ENCODE data around the gene SSC4D.

DNA sequence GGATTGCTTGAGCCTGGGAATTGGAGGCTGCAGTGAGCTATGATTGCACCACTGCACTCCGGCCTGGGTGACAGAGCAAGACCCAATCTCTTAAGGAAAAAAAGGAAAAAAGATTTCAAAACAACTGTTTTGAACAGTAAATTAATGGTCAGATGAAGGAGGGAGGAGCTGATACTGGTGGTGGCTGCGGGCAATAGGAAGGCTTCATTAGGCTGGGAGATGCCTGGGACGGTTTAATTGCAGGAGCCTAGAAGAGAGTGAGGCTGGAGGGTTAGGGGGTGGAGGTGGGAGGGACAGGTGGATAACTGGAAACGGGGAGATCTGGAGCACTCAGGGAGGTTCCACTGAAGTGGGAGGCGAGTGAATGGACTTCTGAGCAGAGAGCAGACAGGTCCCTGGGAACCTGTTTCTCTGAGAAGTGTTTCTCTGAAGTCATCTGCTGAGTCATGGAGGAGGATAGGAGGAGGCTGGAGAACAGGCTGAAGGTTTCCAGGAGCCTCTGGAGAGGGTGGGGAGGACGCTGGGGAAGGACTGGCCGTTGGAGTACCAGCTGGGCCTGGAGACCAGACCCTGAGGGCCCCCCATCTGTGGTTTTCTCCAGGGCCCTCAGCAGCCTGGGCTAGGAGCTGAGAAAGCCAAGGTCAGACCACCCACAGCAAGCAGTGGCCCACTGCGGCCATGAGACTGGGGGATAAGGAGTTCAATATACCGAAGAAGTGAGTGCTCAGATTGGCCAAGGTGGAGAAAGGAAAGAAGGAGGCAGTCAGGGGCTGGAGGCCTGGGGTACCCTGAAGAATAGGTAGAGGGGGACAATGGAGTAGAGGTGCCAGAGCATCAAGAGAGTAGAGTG, 36.3 kb downstream of the SSC4D start:
- TF ChIP-seq CTCF (conservative IDR thresholded peaks at IDR 0.05 in 1 of 2, IDR thresholded peaks at IDR 0.05 in 1 of 2; ENCODE audit: low read depth in 1 of 2, low read length in 2 of 2) (no peak), EZH2 (IDR thresholded peaks at IDR 0.05; ENCODE audit: low read length, missing control alignments) (no peak)
